GM12878 (cell line): ENCODE results near the gene KIRREL3. TPM values are rescaled to one million over a fixed set of nuclear protein-coding genes. Genes with fewer than 3 reads are reported as not detected.

ENCODE experiments used
- ATAC-seq: fragments of 200-7000 bp; cut with Tn5 transposase; 3 replicates; pipeline ENCODE4 v1.9.1; 2020; ENCODE audit warnings: mild to moderate bottlenecking, moderate library complexity
- BruUV-seq: library from RNA; stranded (reverse); fragments of 400-500 nt; replicated peaks from 2 replicates; lab custom pipeline; 2021; lab: Mats Ljungman, UMichigan
- CTCF ChIA-PET: fragments of 300-600 bp; sonication (Branson Sonifier 250); formaldehyde crosslinking; extraction: SDS; loops from one replicate; lab custom pipeline; 2021; ENCODE audit warnings: inconsistent platforms; lab: Yijun Ruan, JAX
- POLR2A ChIA-PET: fragments of 350-600 bp; formaldehyde crosslinking; extraction: SDS; loops from one replicate; lab custom pipeline; 2021; ENCODE audit warnings: inconsistent platforms; lab: Charles Lee
- RAD21 ChIA-PET: fragments of 300-600 bp; sonication (Branson Sonifier 250); formaldehyde crosslinking; loops from one replicate; lab custom pipeline; 2023; ENCODE audit warnings: antibody characterized with exemption; ENCODE audit not compliant: unreplicated experiment; lab: Charles Lee
- SMC1A ChIA-PET: fragments of 300-600 bp; sonication (Branson Sonifier 250); formaldehyde crosslinking; loops from one replicate; lab custom pipeline; 2023; ENCODE audit not compliant: unreplicated experiment, uncharacterized antibody; lab: Charles Lee
- DNase-seq: peaks from one replicate; pipeline ENCODE4 v3.0.0-alpha.2; 2011; ENCODE audit warnings: low read depth, low spot score
- FAIRE-seq: peaks from 3 replicates; lab custom pipeline; 2011; peaks lifted over from hg19 to GRCh38; lab: Jason Lieb, UNC
- H2AFZ ChIP-seq: 2 replicates; pipeline ENCODE4 v1.6.0; 2011; ENCODE audit warnings: low read depth, low read length, control low read depth; ENCODE audit not compliant: control insufficient read depth
- H3K27ac ChIP-seq: 2 replicates; pipeline ENCODE4 v1.5.1; 2011; ENCODE audit warnings: control low read depth; ENCODE audit not compliant: control insufficient read depth, insufficient read depth
- H3K27me3 ChIP-seq, 2 experiments: replicated peaks in 1 of 2; 2 replicates each; pipeline versions ENCODE4 v1.6.0 to v1.6.1; 2011; ENCODE audit warnings: low read length in 1 of 2; ENCODE audit not compliant: control insufficient read depth in 2 of 2, insufficient read depth in 2 of 2
- H3K36me3 ChIP-seq, 2 experiments: 2 replicates each; pipeline ENCODE4 v1.5.1; 2011; ENCODE audit warnings: low read length in 1 of 2; ENCODE audit not compliant: control insufficient read depth in 2 of 2, insufficient read depth in 2 of 2
- H3K4me1 ChIP-seq: 2 replicates; pipeline ENCODE4 v1.6.1; 2011; ENCODE audit warnings: mild to moderate bottlenecking, low read length, moderate library complexity, mixed read lengths; ENCODE audit not compliant: control insufficient read depth, insufficient read depth
- H3K4me2 ChIP-seq: 2 replicates; pipeline ENCODE4 v1.6.0; 2011; ENCODE audit warnings: control low read depth; ENCODE audit not compliant: control insufficient read depth, insufficient read depth
- H3K4me3 ChIP-seq: fragments of 200-600 bp; sonication (generic); 2 replicates; pipeline ENCODE4 v1.5.1; 2016
- H3K79me2 ChIP-seq: 2 replicates; pipeline ENCODE4 v1.6.0; 2011; ENCODE audit warnings: low read length; ENCODE audit not compliant: control insufficient read depth, insufficient read depth
- H3K9ac ChIP-seq: 2 replicates; pipeline ENCODE4 v1.8.0; 2011; ENCODE audit warnings: low read length, control low read depth, mixed read lengths; ENCODE audit not compliant: control insufficient read depth, insufficient read depth
- H3K9me3 ChIP-seq: replicated peaks from 3 replicates; pipeline ENCODE4 v1.5.1; 2011; ENCODE audit warnings: mild to moderate bottlenecking, low read length; ENCODE audit not compliant: control insufficient read depth, insufficient read depth
- H4K20me1 ChIP-seq: 2 replicates; pipeline ENCODE4 v1.6.0; 2011; ENCODE audit not compliant: control insufficient read depth, insufficient read depth
- CEBPB ChIP-seq, 2 experiments: fragments of 150-350 bp in 1 of 2; IDR thresholded peaks; 2 replicates each; pipeline ENCODE4 v1.6.1; 2012 to 2014; ENCODE audit warnings: low read depth in 2 of 2, low read length in 2 of 2, borderline replicate concordance in 1 of 2, inconsistent platforms in 1 of 2
- CTCF ChIP-seq, 3 experiments: IDR thresholded peaks in 2 of 3; conservative IDR thresholded peaks in 1 of 3; 2 replicates each; pipeline ENCODE4 v1.5.1; 2011; ENCODE audit warnings: low read depth in 3 of 3, low read length in 3 of 3, mild to moderate bottlenecking in 3 of 3, control low read depth in 2 of 3, moderate library complexity in 2 of 3, inconsistent platforms in 1 of 3, mixed read lengths in 1 of 3; ENCODE audit not compliant: control insufficient read depth in 2 of 3, insufficient read depth in 1 of 3; ENCODE audit errors: extremely low read depth in 1 of 3
- EED ChIP-seq: sonication (generic); IDR thresholded peaks from 2 replicates; pipeline ENCODE4 v1.6.1; 2016; ENCODE audit warnings: antibody characterized with exemption, low read depth
- ETV6 ChIP-seq, 2 experiments: fragments of 450-650 bp in 1 of 2; IDR thresholded peaks in 1 of 2; conservative IDR thresholded peaks in 1 of 2; 2 replicates each; pipeline ENCODE4 v1.6.1; 2014; ENCODE audit warnings: antibody characterized with exemption in 1 of 2, borderline replicate concordance in 1 of 2, low read depth in 1 of 2, mild to moderate bottlenecking in 1 of 2, moderate library complexity in 1 of 2
- HDGF ChIP-seq: fragments of 450-650 bp; IDR thresholded peaks from 2 replicates; pipeline ENCODE4 v1.6.1; 2016; ENCODE audit warnings: antibody characterized with exemption
- LARP7 ChIP-seq: fragments of 450-650 bp; IDR thresholded peaks from 2 replicates; pipeline ENCODE4 v1.6.1; 2017; ENCODE audit warnings: mild to moderate bottlenecking
- MYB ChIP-seq: fragments of 150-350 bp; IDR thresholded peaks from 2 replicates; pipeline ENCODE4 v1.6.1; 2014; ENCODE audit warnings: mild to moderate bottlenecking, low read depth, low read length, borderline replicate concordance
- REST ChIP-seq: IDR thresholded peaks from 2 replicates; pipeline ENCODE4 v1.6.1; 2012; ENCODE audit warnings: mild to moderate bottlenecking, low read depth, low read length
- SUZ12 ChIP-seq: fragments of 200-600 bp; sonication (generic); IDR thresholded peaks from one replicate; pipeline ENCODE4 v1.6.1; 2018; ENCODE audit warnings: antibody characterized with exemption, mild to moderate bottlenecking; ENCODE audit not compliant: unreplicated experiment
- USF1 ChIP-seq: IDR thresholded peaks from 2 replicates; pipeline ENCODE4 v1.6.1; 2011; ENCODE audit warnings: borderline replicate concordance, low read depth, mild to moderate bottlenecking, moderate library complexity, mixed read lengths, low read length; ENCODE audit not compliant: insufficient read depth; ENCODE audit errors: extremely low read length
- WGBS: methylation state at CpG from one replicate; pipeline ENCODE4 v1.1.6; 2016; ENCODE audit warnings: low lambda C conversion rate; ENCODE audit not compliant: insufficient replicate concordance, insufficient coverage; ENCODE audit errors: missing lambda C conversion rate; 5-methylcytosine and 5-hydroxymethylcytosine counted together
- in situ Hi-C: fragments of 300-500 bp; cut with MboI; formaldehyde crosslinking; loops from 9 replicates; pipeline ENCODE4 v1.14.3; 2018; ENCODE audit warnings: mixed read lengths
- intact Hi-C: fragments of 100-400 bp; cut with micrococcal nuclease; formaldehyde crosslinking; loops from one replicate; pipeline ENCODE4 v1.14.2; 2022; ENCODE audit not compliant: unreplicated experiment
- polyA plus RNA-seq, 11 experiments: library from polyadenylated mRNA; depleted of rRNA in 4 of 11; unstranded in 6 of 11; stranded (reverse) in 5 of 11; fragments of >200 nt; fragmentation: Nextera tagmentation in 4 of 11; fragmentation: Illumina TruSeq in 1 of 11; extraction: Ambion mirVana in 4 of 11; extraction: Trizol in 1 of 11; gene quantifications; 1 replicate in 1 of 11; 2 replicates in 10 of 11; pipeline versions ENCODE4 v1.2.1 to v1.2.3, GENCODE V29; 2011 to 2016; ENCODE audit warnings: inconsistent platforms in 2 of 11, missing spikeins in 2 of 11, low read depth in 1 of 11
- total RNA-seq, 4 experiments: library from RNA; depleted of rRNA in 3 of 4; stranded (reverse); fragments of >200 nt in 3 of 4; fragmentation: Illumina TruSeq in 1 of 4; extraction: Trizol in 1 of 4; gene quantifications; 2 replicates each; pipeline versions ENCODE4 v1.2.1 to v1.2.3, GENCODE V29; 2013 to 2021
- TF ChIP-seq, protein P1 (sequence below): fragments of 450-650 bp; IDR thresholded peaks from 2 replicates; pipeline ENCODE4 v1.6.1; 2017; ENCODE audit warnings: mild to moderate bottlenecking
- TF ChIP-seq, protein P2 (sequence below): fragments of 450-650 bp; IDR thresholded peaks from 2 replicates; pipeline ENCODE4 v1.6.1; 2018; ENCODE audit warnings: borderline replicate concordance, mild to moderate bottlenecking; ENCODE audit not compliant: partially characterized antibody

Gene KIRREL3
- total and polyA plus RNA-seq, 10 of the 15 experiments (the other 5 are each of a cell fraction or from before 2014, with no cell fraction given), result under 0.01 TPM; not detected in 9

GRCh38 chr11:126462422-126462821, 538.1 kb downstream of the KIRREL3 start:
- Histone ChIP-seq H3K36me3 (no peaks in the 10 kb centered on the region), H3K4me2 (no peak overlapping the region), H4K20me1 (no peaks in the 10 kb centered on the region), H3K4me3 (no peak overlapping the region), H3K27me3 (no peaks in the 10 kb centered on the region; a peak in 3 of 4 replicates), H3K9me3 (no peaks in the 10 kb centered on the region; the same call in 2 of the 3 replicates), H3K9ac (no peak overlapping the region), H3K27ac (no peak overlapping the region), H2AFZ (no peak overlapping the region), H3K79me2 (no peaks in the 10 kb centered on the region), H3K4me1 (peaks cover 20% of the 10 kb centered on the region)
- DNase-seq, result no peak
- BruUV-seq, result no TSS peak
- in situ Hi-C loops, result no loop called here
- ChIA-PET POLR2A (no interaction called here), CTCF (interaction anchor here (2.6 kb wide), 1 partner anchor 18 kb away, joined by 10 read pairs; no protein-coding TSS in a partner anchor), RAD21 (no interaction called here), SMC1A (interaction anchor here (1.3 kb wide), 1 partner anchor 18 kb away, joined by 3 read pairs; no protein-coding TSS in a partner anchor)
- WGBS, result 73% methylated on average over 7 of the region's 7 CpGs
- no peak for FAIRE-seq
- no peak for ATAC-seq
- TF ChIP-seq EED (no peak), USF1 (no peak), HDGF (no peak), CTCF (IDR thresholded peaks at IDR 0.05 in 2 of 3, conservative IDR thresholded peaks at IDR 0.05 in 1 of 3; ENCODE audit: control insufficient read depth in 2 of 3, extremely low read depth in 1 of 3, insufficient read depth in 1 of 3, low read depth in 3 of 3, low read length in 3 of 3) (no peak), CEBPB (IDR thresholded peaks at IDR 0.05; ENCODE audit: borderline replicate concordance in 1 of 2, low read depth in 2 of 2, low read length in 2 of 2) (no peak), SUZ12 (no peak), REST (no peak), MYB (no peak), ETV6 (conservative IDR thresholded peaks at IDR 0.05 in 1 of 2, IDR thresholded peaks at IDR 0.05 in 1 of 2; ENCODE audit: borderline replicate concordance in 1 of 2, low read depth in 1 of 2) (no peak), LARP7 (no peak)
- TF ChIP-seq, protein P1, sequence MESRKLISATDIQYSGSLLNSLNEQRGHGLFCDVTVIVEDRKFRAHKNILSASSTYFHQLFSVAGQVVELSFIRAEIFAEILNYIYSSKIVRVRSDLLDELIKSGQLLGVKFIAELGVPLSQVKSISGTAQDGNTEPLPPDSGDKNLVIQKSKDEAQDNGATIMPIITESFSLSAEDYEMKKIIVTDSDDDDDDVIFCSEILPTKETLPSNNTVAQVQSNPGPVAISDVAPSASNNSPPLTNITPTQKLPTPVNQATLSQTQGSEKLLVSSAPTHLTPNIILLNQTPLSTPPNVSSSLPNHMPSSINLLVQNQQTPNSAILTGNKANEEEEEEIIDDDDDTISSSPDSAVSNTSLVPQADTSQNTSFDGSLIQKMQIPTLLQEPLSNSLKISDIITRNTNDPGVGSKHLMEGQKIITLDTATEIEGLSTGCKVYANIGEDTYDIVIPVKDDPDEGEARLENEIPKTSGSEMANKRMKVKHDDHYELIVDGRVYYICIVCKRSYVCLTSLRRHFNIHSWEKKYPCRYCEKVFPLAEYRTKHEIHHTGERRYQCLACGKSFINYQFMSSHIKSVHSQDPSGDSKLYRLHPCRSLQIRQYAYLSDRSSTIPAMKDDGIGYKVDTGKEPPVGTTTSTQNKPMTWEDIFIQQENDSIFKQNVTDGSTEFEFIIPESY, result no peak
- TF ChIP-seq, protein P2, sequence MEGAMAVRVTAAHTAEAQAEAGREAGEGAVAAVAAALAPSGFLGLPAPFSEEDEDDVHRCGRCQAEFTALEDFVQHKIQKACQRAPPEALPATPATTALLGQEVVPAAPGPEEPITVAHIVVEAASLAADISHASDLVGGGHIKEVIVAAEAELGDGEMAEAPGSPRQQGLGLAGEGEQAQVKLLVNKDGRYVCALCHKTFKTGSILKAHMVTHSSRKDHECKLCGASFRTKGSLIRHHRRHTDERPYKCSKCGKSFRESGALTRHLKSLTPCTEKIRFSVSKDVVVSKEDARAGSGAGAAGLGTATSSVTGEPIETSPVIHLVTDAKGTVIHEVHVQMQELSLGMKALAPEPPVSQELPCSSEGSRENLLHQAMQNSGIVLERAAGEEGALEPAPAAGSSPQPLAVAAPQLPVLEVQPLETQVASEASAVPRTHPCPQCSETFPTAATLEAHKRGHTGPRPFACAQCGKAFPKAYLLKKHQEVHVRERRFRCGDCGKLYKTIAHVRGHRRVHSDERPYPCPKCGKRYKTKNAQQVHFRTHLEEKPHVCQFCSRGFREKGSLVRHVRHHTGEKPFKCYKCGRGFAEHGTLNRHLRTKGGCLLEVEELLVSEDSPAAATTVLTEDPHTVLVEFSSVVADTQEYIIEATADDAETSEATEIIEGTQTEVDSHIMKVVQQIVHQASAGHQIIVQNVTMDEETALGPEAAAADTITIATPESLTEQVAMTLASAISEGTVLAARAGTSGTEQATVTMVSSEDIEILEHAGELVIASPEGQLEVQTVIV, result no peak
- intact Hi-C loops, result no loop called here
